Activated effector memory CD4-positive, alpha-beta T cell treated with anti-CD3 and anti-CD28 coated beads, Interleukin-2, amount 50 U/mL, for 16 hours (primary cell): ENCODE measurements around the gene KIFC1.

Experiments
- DNase-seq: peaks from one replicate; pipeline ENCODE4 v3.0.0-alpha.2; 2020

Gene KIFC1

DNA sequence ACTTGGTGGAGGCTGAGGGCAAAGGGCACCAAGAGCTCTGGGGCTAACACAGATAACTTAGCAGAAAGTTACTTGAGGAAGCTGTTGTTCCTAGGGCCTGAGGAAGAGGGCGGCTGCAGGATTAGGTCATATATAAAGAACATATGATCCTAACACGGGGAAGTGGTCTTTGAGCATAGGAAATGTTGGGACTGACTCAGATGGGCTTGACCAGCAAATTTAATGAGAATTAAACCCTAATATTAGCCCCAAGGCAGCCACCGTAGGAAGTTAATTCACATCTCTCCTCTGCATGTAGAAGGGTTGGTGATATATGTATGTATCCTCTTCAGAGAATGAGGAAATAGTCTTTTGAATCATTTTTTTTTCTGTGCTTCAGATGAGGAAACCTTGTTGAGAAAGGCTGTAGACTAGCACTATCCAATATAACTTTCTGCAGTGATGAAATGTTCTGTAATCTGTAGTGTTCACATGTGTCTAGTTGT is 53.5 kb downstream of the KIFC1 start:
- DNase-seq = no peak

DNA sequence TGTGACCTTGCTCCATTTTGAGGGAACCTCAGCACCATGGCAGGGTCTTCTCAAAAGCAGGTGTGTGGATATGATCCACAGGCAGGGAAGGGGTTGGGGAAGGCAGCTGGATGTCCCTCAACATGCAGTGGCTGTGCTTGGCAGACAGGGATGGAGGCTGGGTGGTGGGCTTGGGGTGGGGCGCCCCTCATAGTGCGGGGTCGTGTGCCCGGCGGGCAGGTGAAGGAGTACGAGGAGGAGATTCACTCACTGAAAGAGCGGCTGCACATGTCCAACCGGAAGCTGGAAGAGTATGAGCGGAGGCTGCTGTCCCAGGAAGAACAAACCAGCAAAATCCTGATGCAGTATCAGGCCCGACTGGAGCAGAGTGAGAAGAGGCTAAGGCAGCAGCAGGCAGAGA is 54.7 kb downstream of the KIFC1 start:
- DNase-seq = no peak

DNA sequence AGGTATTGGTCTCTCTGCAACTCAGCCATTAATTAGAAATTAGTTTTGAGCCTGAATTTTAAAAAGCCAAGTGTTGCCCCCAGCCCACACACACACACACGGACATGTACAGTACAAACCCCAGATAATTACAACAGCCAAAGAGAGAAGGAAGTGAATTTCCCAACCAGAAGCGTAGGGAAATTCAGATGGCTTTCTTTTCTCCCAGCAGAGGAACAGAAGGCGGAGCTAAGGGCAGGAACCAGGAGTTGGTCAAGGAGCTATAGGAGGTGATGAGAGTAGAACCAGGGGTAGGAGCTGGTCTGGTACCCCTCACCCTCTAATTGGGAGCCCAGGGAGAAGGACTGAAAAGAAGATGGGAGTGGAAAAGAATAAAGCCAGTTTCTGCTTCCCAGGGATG is 58.8 kb downstream of the KIFC1 start:
- DNase-seq = no peak

DNA sequence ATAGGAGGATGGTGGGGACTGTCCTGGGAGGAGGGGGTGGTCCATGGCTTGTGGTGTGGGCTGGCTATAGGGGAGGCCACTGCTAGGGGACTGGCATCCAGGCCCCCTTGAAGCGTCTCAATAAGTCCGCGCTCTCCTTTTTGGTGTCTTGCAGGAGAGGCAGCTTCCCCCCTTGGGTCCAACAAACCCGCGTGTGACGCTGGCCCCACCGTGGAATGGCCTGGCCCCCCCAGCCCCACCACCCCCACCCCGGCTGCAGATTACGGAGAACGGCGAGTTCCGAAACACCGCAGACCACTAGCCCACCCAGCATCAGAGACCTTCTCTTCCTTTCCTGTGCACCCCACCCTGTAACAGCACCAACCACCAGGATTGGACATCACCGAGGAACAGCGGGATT is 60.0 kb downstream of the KIFC1 start:
- no peak for DNase-seq

DNA sequence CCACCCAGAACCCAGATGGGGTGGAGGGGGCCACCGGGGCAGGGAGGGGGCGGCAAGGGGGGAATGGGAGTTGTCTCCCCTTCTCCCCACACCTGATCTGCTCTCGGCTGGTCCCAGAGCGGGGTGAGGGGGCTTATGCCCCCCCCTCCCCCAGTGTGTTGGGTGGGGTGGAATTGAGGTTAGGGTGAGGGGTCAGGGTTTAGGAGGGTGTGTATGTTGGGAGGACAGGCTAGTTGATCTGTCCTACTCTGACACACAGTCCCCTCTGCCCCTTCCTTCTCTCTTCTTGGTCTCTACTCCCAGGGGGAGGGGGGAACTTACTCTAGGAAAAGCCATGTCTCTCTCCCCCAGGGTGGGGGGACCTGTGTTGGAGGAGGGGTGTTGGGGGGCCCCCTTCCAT is 60.9 kb downstream of the KIFC1 start:
- DNase-seq = no peak

DNA sequence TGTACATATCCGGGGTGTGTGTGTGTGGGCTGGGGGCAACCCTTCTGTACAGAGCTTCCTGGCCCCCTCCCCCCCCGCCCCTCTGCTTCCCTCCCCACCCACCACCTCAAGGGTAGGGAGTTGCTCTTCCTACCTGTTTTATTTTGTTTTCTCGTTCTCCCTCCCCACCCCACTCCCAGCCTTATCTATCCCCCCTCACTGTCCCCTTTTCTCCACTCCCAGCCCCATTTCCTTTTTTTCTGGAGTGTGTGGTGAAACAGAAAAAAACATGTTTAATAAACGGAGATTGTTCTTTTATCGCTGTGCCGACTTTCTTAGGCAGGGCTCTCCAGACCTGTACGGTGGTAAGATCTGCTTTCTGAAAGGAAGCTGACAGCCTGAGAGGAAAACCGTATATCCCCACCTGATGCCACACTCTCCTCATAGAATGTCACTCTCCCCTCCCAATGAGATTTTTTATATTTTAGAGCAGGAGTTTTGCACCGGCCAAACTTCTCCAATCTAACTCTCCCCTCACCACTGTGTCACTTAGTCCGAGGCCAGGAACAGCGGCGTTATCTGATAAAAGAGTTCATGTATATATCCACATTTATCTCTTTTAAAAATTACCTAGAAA is 61.9 kb downstream of the KIFC1 start:
- DNase-seq = no peak

DNA sequence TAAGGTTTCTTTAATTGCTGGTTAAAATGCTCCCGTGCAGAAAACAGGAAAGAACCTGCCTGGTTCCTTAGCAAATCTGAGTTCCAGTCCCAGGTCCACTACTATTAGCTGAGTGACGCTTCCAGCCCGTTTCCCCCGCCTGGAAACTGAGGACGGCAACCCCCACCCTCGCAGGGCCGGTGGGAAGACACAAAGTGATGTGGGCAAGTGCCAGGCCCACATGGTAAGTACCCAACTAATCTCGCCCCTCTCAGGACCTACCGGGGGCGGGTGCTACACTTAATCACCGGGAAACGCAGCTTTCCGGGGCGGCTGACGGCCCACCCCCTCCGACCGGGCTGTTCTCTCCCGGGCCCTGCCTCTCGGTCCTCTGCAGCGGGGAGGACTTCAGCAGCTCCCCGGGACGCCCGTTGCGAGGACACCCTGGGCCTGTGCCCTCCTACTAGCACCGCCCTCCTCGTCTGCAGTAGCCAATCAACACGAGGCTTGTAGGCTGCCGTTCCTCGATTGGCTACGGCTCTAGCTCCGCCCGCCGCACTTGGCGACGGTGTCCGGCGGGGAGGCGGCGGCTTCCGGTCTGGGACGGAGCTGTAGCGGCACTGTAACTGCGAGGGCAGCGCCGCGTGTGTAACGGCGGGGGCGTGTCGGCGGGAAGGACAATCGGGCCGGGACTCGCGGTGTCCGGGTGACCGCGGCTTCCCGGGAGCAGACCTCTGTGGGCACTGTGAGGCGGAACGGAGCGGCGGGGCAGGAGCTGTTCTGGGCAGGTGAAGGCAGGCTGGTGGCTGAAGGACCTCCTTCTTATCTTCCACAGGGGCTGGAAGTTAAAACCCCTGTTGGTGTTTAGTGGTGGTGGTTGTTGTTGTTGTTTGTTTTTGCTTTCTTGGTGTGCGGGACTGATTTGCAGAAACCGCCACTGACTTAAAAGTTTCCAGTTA is 62.7 kb downstream of the KIFC1 start, which contains the start of gene ZBTB9:
ZBTB9 (plus strand) TSS at position 568 of the 938 bp plus-strand sequence. CDS start 525 bp downstream, outside the sequence.
- peak; percentile 98 for DNase-seq

DNA sequence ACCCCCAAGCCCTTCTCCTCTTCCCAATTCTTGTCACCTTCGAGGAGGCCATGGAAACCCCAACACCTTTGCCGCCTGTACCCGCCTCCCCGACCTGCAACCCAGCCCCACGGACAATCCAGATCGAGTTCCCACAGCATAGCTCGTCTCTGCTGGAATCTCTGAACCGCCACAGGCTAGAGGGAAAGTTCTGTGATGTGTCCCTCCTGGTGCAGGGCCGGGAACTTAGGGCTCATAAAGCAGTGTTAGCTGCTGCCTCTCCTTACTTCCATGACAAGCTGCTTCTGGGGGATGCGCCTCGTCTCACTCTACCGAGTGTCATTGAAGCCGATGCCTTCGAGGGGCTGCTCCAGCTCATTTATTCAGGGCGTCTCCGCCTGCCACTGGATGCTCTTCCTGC is 63.4 kb downstream of the KIFC1 start:
- DNase-seq = no peak

DNA sequence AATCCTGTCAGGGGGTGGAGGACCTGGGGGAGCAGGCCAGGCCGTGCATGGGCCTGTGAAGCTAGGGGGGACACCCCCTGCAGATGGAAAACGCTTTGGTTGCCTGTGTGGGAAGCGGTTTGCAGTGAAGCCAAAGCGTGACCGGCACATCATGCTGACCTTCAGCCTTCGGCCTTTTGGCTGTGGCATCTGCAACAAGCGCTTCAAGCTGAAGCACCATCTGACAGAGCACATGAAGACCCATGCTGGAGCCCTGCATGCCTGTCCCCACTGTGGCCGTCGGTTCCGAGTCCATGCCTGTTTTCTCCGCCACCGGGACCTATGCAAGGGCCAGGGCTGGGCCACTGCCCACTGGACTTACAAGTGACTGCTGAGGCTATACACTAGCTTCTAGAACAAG is 64.5 kb downstream of the KIFC1 start:
- no peak for DNase-seq

DNA sequence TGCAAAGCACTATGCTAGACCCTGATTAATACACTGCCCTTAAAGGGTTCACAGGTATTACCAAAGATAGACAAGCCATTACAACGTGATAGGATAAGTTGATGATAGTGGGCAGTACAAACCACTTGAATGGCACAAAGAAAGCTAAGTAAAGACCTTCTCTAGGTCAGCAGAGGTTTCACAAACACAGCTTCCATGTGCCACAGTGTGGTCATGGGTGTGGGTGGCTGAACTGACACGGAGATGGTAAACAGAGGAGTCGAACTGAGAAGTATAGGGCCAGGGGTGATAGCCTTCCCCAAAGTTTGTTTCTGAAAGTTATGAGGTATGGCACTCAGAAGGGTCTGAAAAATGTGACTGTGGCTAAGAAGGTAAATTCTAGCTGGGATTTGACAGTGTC is 67.1 kb downstream of the KIFC1 start:
- no peak for DNase-seq

DNA sequence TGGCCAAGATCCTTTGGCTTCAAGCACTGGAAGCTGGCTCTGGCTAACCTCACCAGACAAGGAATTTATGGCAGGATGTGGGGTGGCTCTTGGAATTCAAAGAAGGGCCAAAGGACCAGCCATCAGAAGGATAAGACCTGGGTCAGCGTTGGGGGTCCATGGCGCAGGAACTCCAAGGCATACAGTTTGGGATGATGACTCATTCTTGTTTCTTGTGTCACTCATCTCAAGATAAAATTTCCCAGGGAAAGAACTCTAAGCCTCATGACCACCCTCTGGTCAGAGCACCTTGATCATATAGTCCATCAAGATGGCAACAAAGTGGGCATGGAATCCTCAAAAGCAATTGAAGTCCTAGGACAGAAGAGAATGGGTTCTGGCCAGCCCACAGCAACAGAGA is 67.6 kb downstream of the KIFC1 start:
- no peak for DNase-seq
